H1 (cell line): ENCODE data around the gene ARL2. TPM values are rescaled to one million over a fixed set of nuclear protein-coding genes. Genes with fewer than 3 reads are reported as not detected.

ENCODE experiments used
- CTCF ChIA-PET: fragments of 300-600 bp; sonication (Branson Sonifier 250); formaldehyde crosslinking; loops from one replicate; lab custom pipeline; 2021; ENCODE audit not compliant: partially characterized antibody; lab: Charles Lee
- POLR2A ChIA-PET: fragments of 300-600 bp; sonication (Branson Sonifier 250); formaldehyde crosslinking; loops from one replicate; lab custom pipeline; 2021; ENCODE audit warnings: inconsistent platforms; ENCODE audit not compliant: partially characterized antibody; lab: Charles Lee
- DNase-seq, 2 experiments: peaks; one replicate each; pipeline versions ENCODE4 v3.0.0 to v3.0.0-alpha.2; 2010 to 2022; ENCODE audit warnings: low spot score in 2 of 2, low read depth in 1 of 2, mixed read lengths in 1 of 2
- FAIRE-seq: peaks from 2 replicates; lab custom pipeline; 2011; peaks lifted over from hg19 to GRCh38; lab: Jason Lieb, UNC
- H2AFZ ChIP-seq: 2 replicates; pipeline ENCODE4 v1.8.1; 2012; ENCODE audit warnings: low read length, inconsistent platforms
- H2AK5ac ChIP-seq: 2 replicates; pipeline ENCODE4 v1.6.1; 2013; ENCODE audit warnings: low read depth, low read length
- H2BK120ac ChIP-seq: replicated peaks from 2 replicates; pipeline ENCODE3; 2013; ENCODE audit warnings: low read depth, low read length, inconsistent platforms
- H2BK12ac ChIP-seq: 2 replicates; pipeline ENCODE4 v1.6.1; 2013; ENCODE audit warnings: low read depth, low read length
- H2BK15ac ChIP-seq: 2 replicates; pipeline ENCODE4 v1.6.1; 2013; ENCODE audit warnings: low read length
- H2BK20ac ChIP-seq: 2 replicates; pipeline ENCODE4 v1.6.1; 2013; ENCODE audit warnings: low read length
- H2BK5ac ChIP-seq: 2 replicates; pipeline ENCODE4 v1.6.1; 2013; ENCODE audit warnings: low read depth, low read length
- H3K14ac ChIP-seq: 2 replicates; pipeline ENCODE4 v1.6.1; 2013; ENCODE audit warnings: inconsistent platforms; ENCODE audit not compliant: insufficient read length
- H3K18ac ChIP-seq: 2 replicates; pipeline ENCODE4 v1.6.1; 2013; ENCODE audit warnings: low read length; ENCODE audit errors: extremely low read depth
- H3K23ac ChIP-seq: 2 replicates; pipeline ENCODE4 v1.6.1; 2013; ENCODE audit warnings: inconsistent platforms; ENCODE audit not compliant: insufficient read length
- H3K23me2 ChIP-seq: 2 replicates; pipeline ENCODE4 v1.6.1; 2013; ENCODE audit warnings: low read depth, low read length
- H3K27ac ChIP-seq: 2 replicates; pipeline ENCODE4 v1.6.1; 2011; ENCODE audit warnings: low read depth, low read length, inconsistent platforms
- H3K27me3 ChIP-seq, 4 experiments: replicated peaks in 1 of 4; 1 replicate in 1 of 4; 2 replicates in 3 of 4; pipeline versions ENCODE4 v1.6.1 to v1.8.1; 2011 to 2013; ENCODE audit warnings: low read length in 3 of 4, mild to moderate bottlenecking in 3 of 4, inconsistent platforms in 2 of 4, mixed read lengths in 2 of 4, moderate library complexity in 1 of 4; ENCODE audit not compliant: control insufficient read depth in 3 of 4, insufficient read depth in 3 of 4; ENCODE audit errors: extremely low read depth in 1 of 4
- H3K36me3 ChIP-seq, 4 experiments: 2 replicates each; pipeline versions ENCODE4 v1.6.1 to v1.8.1; 2011 to 2013; ENCODE audit warnings: mild to moderate bottlenecking in 4 of 4, low read length in 3 of 4, moderate library complexity in 2 of 4, control low read depth in 1 of 4, inconsistent platforms in 1 of 4; ENCODE audit not compliant: insufficient read depth in 4 of 4, control insufficient read depth in 2 of 4
- H3K4ac ChIP-seq: replicated peaks from 2 replicates; pipeline ENCODE3; 2013; ENCODE audit warnings: low read length, low read depth, mixed read lengths, inconsistent platforms; ENCODE audit not compliant: insufficient read length
- H3K4me1 ChIP-seq, 4 experiments: replicated peaks in 1 of 4; 1 replicate in 1 of 4; 2 replicates in 3 of 4; pipeline versions ENCODE4 v1.6.1 to v1.8.1; 2011 to 2013; ENCODE audit warnings: low read length in 3 of 4, inconsistent platforms in 2 of 4, mixed read lengths in 1 of 4; ENCODE audit not compliant: insufficient read depth in 4 of 4, control insufficient read depth in 3 of 4
- H3K4me2 ChIP-seq, 2 experiments: 2 replicates each; pipeline versions ENCODE4 v1.6.1 to v1.8.1; 2011 to 2013; ENCODE audit warnings: low read depth in 2 of 2, low read length in 2 of 2, control low read depth in 1 of 2, inconsistent platforms in 1 of 2, mild to moderate bottlenecking in 1 of 2; ENCODE audit not compliant: insufficient read depth in 1 of 2
- H3K4me3 ChIP-seq, 4 experiments: fragments of 200-600, 300-600 bp in 1 of 4; sonication (generic), shearing (Covaris generic), sonication (Bioruptor Twin) in 1 of 4; 2 replicates each; pipeline versions ENCODE4 v1.5.1 to v1.8.1; 2011 to 2016; ENCODE audit warnings: low read length in 4 of 4, low read depth in 3 of 4, control low read depth in 2 of 4, inconsistent platforms in 2 of 4, mild to moderate bottlenecking in 2 of 4, mixed read lengths in 1 of 4, moderate library complexity in 1 of 4; ENCODE audit not compliant: insufficient read depth in 2 of 4; ENCODE audit errors: extremely low read depth in 1 of 4
- H3K56ac ChIP-seq: replicated peaks from 2 replicates; pipeline ENCODE3; 2013; ENCODE audit warnings: low read depth, mild to moderate bottlenecking, mixed read lengths, low read length, inconsistent platforms; ENCODE audit not compliant: insufficient read length
- H3K79me1 ChIP-seq: 2 replicates; pipeline ENCODE4 v1.6.1; 2013; ENCODE audit warnings: low read depth, low read length, control low read depth
- H3K79me2 ChIP-seq, 2 experiments: 2 replicates each; pipeline versions ENCODE4 v1.6.1 to v1.8.1; 2012 to 2013; ENCODE audit warnings: low read length in 2 of 2, mild to moderate bottlenecking in 2 of 2, inconsistent platforms in 1 of 2; ENCODE audit not compliant: insufficient read depth in 2 of 2, control insufficient read depth in 1 of 2
- H3K9ac ChIP-seq, 4 experiments: replicated peaks in 1 of 4; 1 replicate in 1 of 4; 2 replicates in 3 of 4; pipeline versions ENCODE4 v1.6.1 to v1.8.1; 2011 to 2013; ENCODE audit warnings: low read depth in 3 of 4, low read length in 3 of 4, control low read depth in 2 of 4, mild to moderate bottlenecking in 2 of 4, moderate library complexity in 2 of 4, inconsistent platforms in 1 of 4; ENCODE audit errors: extremely low read depth in 1 of 4
- H3K9me3 ChIP-seq, 2 experiments: 2 replicates each; pipeline versions ENCODE4 v1.6.1 to v1.8.1; 2012 to 2013; ENCODE audit warnings: mild to moderate bottlenecking in 2 of 2, moderate library complexity in 2 of 2, control low read depth in 1 of 2, inconsistent platforms in 1 of 2, low read depth in 1 of 2, low read length in 1 of 2, mixed read lengths in 1 of 2; ENCODE audit not compliant: insufficient read depth in 2 of 2
- H4K20me1 ChIP-seq, 2 experiments: replicated peaks in 1 of 2; 2 replicates each; pipeline versions ENCODE3 to v1.8.1; 2011 to 2013; ENCODE audit warnings: inconsistent platforms in 2 of 2, low read length in 2 of 2, mild to moderate bottlenecking in 1 of 2; ENCODE audit not compliant: insufficient read depth in 2 of 2, control insufficient read depth in 1 of 2
- H4K5ac ChIP-seq: 2 replicates; pipeline ENCODE4 v1.6.1; 2013; ENCODE audit warnings: low read length, low read depth, mixed read lengths, inconsistent platforms; ENCODE audit not compliant: insufficient read length
- H4K8ac ChIP-seq: 2 replicates; pipeline ENCODE4 v1.8.0; 2013; ENCODE audit warnings: mild to moderate bottlenecking, moderate library complexity, low read length, inconsistent platforms; ENCODE audit not compliant: insufficient read depth; ENCODE audit errors: extremely low read depth
- H4K91ac ChIP-seq: replicated peaks from 2 replicates; pipeline ENCODE3; 2013; ENCODE audit warnings: low read length, mixed read lengths, inconsistent platforms; ENCODE audit not compliant: insufficient read length
- ATF2 ChIP-seq: IDR thresholded peaks from 2 replicates; pipeline ENCODE4 v1.6.1; 2012; ENCODE audit warnings: low read length, inconsistent platforms
- BCL11A ChIP-seq, 2 experiments: IDR thresholded peaks; one replicate each; pipeline ENCODE4 v1.6.1; 2011; ENCODE audit warnings: low read depth in 2 of 2, low read length in 2 of 2, mild to moderate bottlenecking in 2 of 2
- CBX8 ChIP-seq: fragments of 300-800, 300-1000 bp; sonication (generic); IDR thresholded peaks from 2 replicates; pipeline ENCODE4 v1.7.1; 2016; ENCODE audit warnings: low read depth, low read length, borderline replicate concordance
- JUND ChIP-seq: IDR thresholded peaks from 2 replicates; pipeline ENCODE4 v1.6.1; 2011; ENCODE audit warnings: mild to moderate bottlenecking, improper control_type of control experiment, low read length
- PHF8 ChIP-seq: fragments of 200-600 bp; sonication (generic); conservative IDR thresholded peaks from 2 replicates; pipeline ENCODE4 v1.7.1; 2012; ENCODE audit warnings: low read depth, mild to moderate bottlenecking, inconsistent platforms, low read length, moderate library complexity
- POLR2AphosphoS5 ChIP-seq: IDR thresholded peaks from 2 replicates; pipeline ENCODE4 v1.6.1; 2011; ENCODE audit warnings: low read depth, low read length
- RBBP5 ChIP-seq: IDR thresholded peaks from 2 replicates; pipeline ENCODE4 v1.7.1; 2012; ENCODE audit warnings: low read depth, mild to moderate bottlenecking, inconsistent platforms, low read length, moderate library complexity, borderline replicate concordance
- TBP ChIP-seq: IDR thresholded peaks from 2 replicates; pipeline ENCODE4 v1.6.1; 2011; ENCODE audit warnings: low read depth, low read length, improper control_type of control experiment
- WGBS, 2 experiments: shearing (Covaris generic) in 1 of 2; methylation state at CpG; one replicate each; pipeline versions ENCODE4 v1.1.6 to v1.1.7; 2013 to 2015; ENCODE audit warnings: low lambda C conversion rate in 2 of 2, mixed read lengths in 2 of 2, inconsistent platforms in 1 of 2, low coverage in 1 of 2, missing lambda C conversion rate in 1 of 2; ENCODE audit not compliant: insufficient replicate concordance in 2 of 2, insufficient coverage in 1 of 2, insufficient read length in 1 of 2; ENCODE audit errors: extremely low coverage in 1 of 2, missing lambda C conversion rate in 1 of 2; 5-methylcytosine and 5-hydroxymethylcytosine counted together
- polyA plus RNA-seq, 7 experiments: library from polyadenylated mRNA; depleted of rRNA in 3 of 7; stranded (reverse) in 5 of 7; unstranded in 2 of 7; fragments of >200 nt in 5 of 7; fragments of 200-250 nt in 2 of 7; gene quantifications; 1 replicate in 5 of 7; 2 replicates in 1 of 7; 4 replicates in 1 of 7; pipeline versions ENCODE4 v1.2.1 to v1.2.3, GENCODE V29; 2011 to 2013; ENCODE audit warnings: missing spikeins in 2 of 7, mixed read lengths in 2 of 7
- total RNA-seq: library from RNA; stranded (reverse); fragmentation: NEBNext Ultra II Directional; extraction: Animal tissue kit (Norgen Biotek cat#: 25700); gene quantifications from 2 replicates; pipeline ENCODE4 v1.2.1, GENCODE V29; 2021

The ARL2 gene
- total and polyA plus RNA-seq, 2 of the 8 experiments (the other 6 are each of a cell fraction or from before 2014, with no cell fraction given), result 186 to 535 TPM

- H3K36me3 ChIP-seq, result peaks cover 0 to 2% (median under 1%) of the 10 kb centered on the region in 4 experiments; a peak in 2 of 8 replicates
- no peak for FAIRE-seq
- WGBS, 2 experiments, result 19% methylated on average over 22 of the region's 22 CpGs; no CpG with 5 or more reads in 1 of the 2 experiments
- H3K79me1 ChIP-seq, result no peaks in the 10 kb centered on the region
- H4K20me1 ChIP-seq, result peaks cover 3% of the 10 kb centered on the region in 2 experiments
- H3K18ac ChIP-seq, result peak overlapping the region; percentile 89; the same call in 1 of the 2 replicates
- H3K4me2 ChIP-seq, result peak overlapping the region; percentile 2 to 92; a peak in 3 of 4 replicates
- H2BK120ac ChIP-seq, result no peak overlapping the region
- peak overlapping the region; percentile 52 for H4K91ac ChIP-seq
- CTCF ChIA-PET, result interaction anchor here (0.6 to 6.5 kb wide), 53 partner anchors 8 to 242 kb away, joined by 3 to 48 read pairs (median 4); partner anchors contain the start of genes BATF2, CDCA5, SAC3D1 and SNX15
- 0 out of 2 replicates have a peak overlapping the region, but pooled peaks have one; percentile 71 for H2BK12ac ChIP-seq
- H4K8ac ChIP-seq, result peak overlapping the region; percentile 81
- no peaks in the 10 kb centered on the region for H3K9me3 ChIP-seq
- peak overlapping the region; percentile 88 for H3K27ac ChIP-seq
- H3K79me2 ChIP-seq, result peaks cover 0 to 10% of the 10 kb centered on the region in 2 experiments; a peak in 1 of 4 replicates
- peaks cover 2% of the 10 kb centered on the region; the same call in 1 of the 2 replicates for H3K23me2 ChIP-seq
- peak; percentile 71 to 93 for DNase-seq
- H2BK5ac ChIP-seq, result no peak overlapping the region
- H3K56ac ChIP-seq, result peak overlapping the region; percentile 90
- H3K23ac ChIP-seq, result no peak overlapping the region
- peak overlapping the region; percentile 86 for H4K5ac ChIP-seq
- peak overlapping the region; percentile 1; the same call in 1 of the 2 replicates for H2AFZ ChIP-seq
- H3K4me3 ChIP-seq, result peak overlapping the region; percentile 66 to 92 (median 86)
- no peak overlapping the region for H2AK5ac ChIP-seq
- peak overlapping the region; percentile 65 for H3K4ac ChIP-seq
- H2BK20ac ChIP-seq, result no peak overlapping the region
- no peak overlapping the region for H3K14ac ChIP-seq
- peak overlapping the region in 2 of 4 experiments; percentile 73 to 79; a peak in 4 of 7 replicates for H3K9ac ChIP-seq
- no peaks in the 10 kb centered on the region for H3K27me3 ChIP-seq
- peak overlapping the region; percentile 54; the same call in 1 of the 2 replicates for H2BK15ac ChIP-seq
- POLR2A ChIA-PET, result interaction anchor here (0.7 to 3.7 kb wide), 14 partner anchors 9 to 235 kb away, joined by 3 to 20 read pairs (median 3); partner anchors contain the start of genes BATF2, GPHA2, PPP2R5B and TM7SF2
- peaks cover 0 to 7% (median under 1%) of the 10 kb centered on the region in 4 experiments; a peak in 4 of 7 replicates for H3K4me1 ChIP-seq
- no peak for TF ChIP-seq BCL11A (IDR thresholded peaks at IDR 0.05; ENCODE audit: low read depth in 2 of 2, low read length in 2 of 2)
- TF ChIP-seq RBBP5, result no peak
- TF ChIP-seq JUND, result 0 out of 2 replicates have a peak, but pooled peaks have one; percentile 4
- no peak; the same call in 1 of the 2 replicates for TF ChIP-seq PHF8
- TF ChIP-seq TBP, result no peak; the same call in 1 of the 2 replicates
- 0 out of 2 replicates have a peak, but pooled peaks have one; percentile 19 for TF ChIP-seq ATF2
- TF ChIP-seq POLR2AphosphoS5, result no peak; the same call in 1 of the 2 replicates
- no peak for TF ChIP-seq CBX8
These were observed 651 bp upstream of the ARL2 start for GRCh38 chr11:65013130-65013887.
